Activated CD4-positive, alpha-beta memory T cell treated with anti-CD3 and anti-CD28 coated beads for 36 hours (primary cell): ENCODE data around the gene DRGX. TPM values are rescaled to one million over a fixed set of nuclear protein-coding genes. Genes with fewer than 3 reads are reported as not detected.

ENCODE experiments used
- CTCF ChIA-PET: fragments of 350-600 bp; sonication (Branson Sonifier 250); formaldehyde crosslinking; loops from one replicate; lab custom pipeline; 2021; ENCODE audit warnings: antibody characterized with exemption, inconsistent platforms; lab: Charles Lee
- POLR2A ChIA-PET: fragments of 350-600 bp; sonication (Branson Sonifier 250); formaldehyde crosslinking; loops from one replicate; lab custom pipeline; 2021; ENCODE audit warnings: antibody characterized with exemption; lab: Charles Lee
- DNase-seq: peaks from one replicate; pipeline ENCODE4 v3.0.0-alpha.2; 2020
- H3K27ac Mint-ChIP-seq: one replicate; pipeline ENCODE4 v1.8.0; 2021; ENCODE audit warnings: mixed read lengths
- H3K27me3 Mint-ChIP-seq: one replicate; pipeline ENCODE4 v1.8.0; 2021; ENCODE audit warnings: mixed read lengths
- H3K36me3 Mint-ChIP-seq: one replicate; pipeline ENCODE4 v1.8.0; 2021; ENCODE audit warnings: mixed read lengths
- H3K4me1 Mint-ChIP-seq: one replicate; pipeline ENCODE4 v1.8.0; 2021; ENCODE audit warnings: low read depth, mixed read lengths
- H3K4me3 Mint-ChIP-seq: one replicate; pipeline ENCODE4 v1.8.0; 2021; ENCODE audit warnings: mild to moderate bottlenecking, mixed read lengths
- H3K9me3 Mint-ChIP-seq: one replicate; pipeline ENCODE4 v1.8.0; 2021; ENCODE audit warnings: mixed read lengths
- intact Hi-C: fragments of 100-400 bp; cut with micrococcal nuclease; formaldehyde crosslinking; loops from one replicate; pipeline ENCODE4 v1.15.1; 2023
- total RNA-seq, 2 experiments: library from RNA; stranded (reverse); gene quantifications; one replicate each; pipeline ENCODE4 v1.2.3, GENCODE V29; 2021

DRGX gene
- total RNA-seq, 2 experiments from 2014 or later: not detected

DNA sequence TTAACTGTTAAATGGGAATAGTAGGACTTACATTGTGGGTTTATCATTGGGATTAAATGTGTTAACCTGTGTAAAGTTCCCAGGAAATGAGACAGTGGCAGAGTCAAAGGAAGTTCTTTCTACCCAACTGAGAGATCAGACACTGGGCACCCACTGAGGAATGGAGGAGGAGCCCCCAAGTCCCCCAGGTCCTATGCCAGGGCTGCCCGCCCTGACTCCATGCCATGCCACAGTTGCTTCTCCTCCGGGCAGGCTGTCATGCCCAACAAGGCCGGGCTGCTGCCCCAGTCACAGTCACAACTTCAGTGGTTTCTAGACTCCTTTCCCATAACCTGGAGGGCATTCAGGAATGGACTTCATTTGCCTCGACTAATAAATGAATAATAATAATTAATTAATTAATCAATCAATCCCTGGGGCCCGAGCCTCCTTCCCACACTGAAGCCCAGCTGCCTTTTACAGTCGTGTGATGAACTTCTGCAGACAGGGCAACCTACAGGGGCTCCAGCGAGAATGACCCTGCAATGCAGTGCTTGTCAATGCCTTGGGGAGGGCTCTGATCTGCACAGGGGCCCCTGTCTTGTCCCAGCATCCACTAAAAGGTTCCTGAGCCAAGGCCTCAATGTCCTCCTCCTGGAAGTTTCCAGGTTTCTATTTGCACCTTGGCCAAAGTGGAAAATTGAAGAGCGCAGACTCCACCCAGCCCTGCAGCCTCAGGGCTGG lies 32.4 kb downstream of the DRGX start:
- POLR2A ChIA-PET: no interaction called here
- DNase-seq: no peak
- H3K9me3 Mint-ChIP-seq: no peaks in the 10 kb centered on the region
- H3K27ac Mint-ChIP-seq: no peak overlapping the region
- intact Hi-C loops: no loop called here
- CTCF ChIA-PET: no interaction called here
- peaks cover 4% of the 10 kb centered on the region for H3K27me3 Mint-ChIP-seq
- H3K36me3 Mint-ChIP-seq: no peaks in the 10 kb centered on the region
- H3K4me1 Mint-ChIP-seq: no peaks in the 10 kb centered on the region
- H3K4me3 Mint-ChIP-seq: no peak overlapping the region

DNA sequence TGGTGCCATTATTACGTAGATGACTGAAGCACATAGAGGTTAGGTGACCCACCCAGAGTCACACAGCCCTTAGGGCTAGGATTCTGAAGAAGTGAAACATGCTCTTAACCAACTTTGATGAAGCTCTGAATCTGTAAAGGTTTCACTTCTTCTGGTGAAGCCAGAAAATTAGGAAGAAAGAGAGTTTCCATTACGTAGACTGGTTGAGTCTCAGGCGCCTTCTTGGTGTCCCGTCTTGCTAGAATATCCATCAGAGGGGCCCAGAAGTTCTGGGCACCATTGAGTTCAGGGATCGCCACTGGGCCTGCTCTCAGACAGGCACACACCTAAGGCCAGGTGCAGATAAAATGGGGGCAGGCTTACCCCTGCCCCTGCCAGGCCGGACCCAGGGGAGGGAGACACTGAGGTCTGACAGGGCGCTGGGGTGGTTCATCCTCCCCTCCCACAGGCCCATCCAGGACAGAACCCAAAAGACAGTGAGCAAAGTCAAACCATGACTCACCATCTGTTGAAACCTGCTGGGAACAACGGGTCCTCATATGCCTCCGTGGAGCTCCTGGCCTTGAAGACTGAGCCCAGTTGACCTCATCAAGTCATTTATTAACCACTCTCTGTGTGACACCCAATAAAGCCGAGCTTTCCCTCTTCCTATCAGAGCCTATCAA lies 33.2 kb downstream of the DRGX start:
- Mint-ChIP-seq H3K4me3 (no peak overlapping the region), H3K27ac (no peak overlapping the region), H3K4me1 (no peaks in the 10 kb centered on the region), H3K36me3 (no peaks in the 10 kb centered on the region), H3K9me3 (no peaks in the 10 kb centered on the region), H3K27me3 (peaks cover 5% of the 10 kb centered on the region)
- intact Hi-C loops: no loop called here
- ChIA-PET POLR2A (no interaction called here), CTCF (interaction anchor here (1.4 kb wide), 1 partner anchor 45 kb away, joined by 4 read pairs; no protein-coding TSS in a partner anchor)
- DNase-seq: no peak

DNA sequence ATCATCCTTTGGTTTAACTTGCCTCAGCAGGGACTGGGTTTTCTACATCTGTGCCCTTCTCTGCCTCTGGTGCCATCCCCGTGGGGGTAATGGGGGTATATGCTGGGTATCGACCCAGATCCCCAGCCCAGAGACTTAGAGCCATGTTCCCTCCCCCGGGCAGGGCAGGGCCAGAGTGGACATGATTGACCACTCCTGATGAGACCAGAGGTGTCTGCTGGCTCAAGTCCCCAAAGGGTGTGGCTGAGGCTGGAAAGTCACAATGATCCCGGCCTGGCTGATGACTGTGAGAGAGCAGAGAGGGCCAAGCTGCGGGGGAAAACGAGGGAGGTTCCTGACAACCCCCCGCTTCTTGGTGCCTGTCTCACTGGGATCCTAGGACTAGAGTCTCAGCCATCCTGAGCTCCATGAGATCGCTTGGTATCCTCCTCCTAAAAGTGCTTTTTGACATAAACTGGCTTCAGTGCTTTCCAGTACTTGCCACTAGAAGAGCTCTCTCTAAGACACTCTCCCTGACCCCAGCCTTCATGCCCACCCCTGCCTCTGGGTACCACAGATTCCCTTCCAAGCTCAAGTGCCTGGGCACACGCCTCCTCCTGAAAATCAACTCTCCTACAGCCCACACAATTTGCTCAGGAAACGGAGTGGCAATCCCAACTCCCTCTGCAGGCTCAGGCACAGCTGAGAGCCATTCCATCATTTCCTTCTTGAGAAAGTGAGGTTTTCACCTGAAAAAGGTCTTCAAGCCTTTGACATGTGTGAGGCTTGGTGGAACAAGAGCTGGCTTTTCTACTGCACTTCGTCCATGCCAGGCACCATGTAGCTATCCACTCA lies 33.9 kb downstream of the DRGX start:
- no peak overlapping the region for H3K27ac Mint-ChIP-seq
- H3K4me1 Mint-ChIP-seq: peaks cover 1% of the 10 kb centered on the region
- H3K4me3 Mint-ChIP-seq: no peak overlapping the region
- DNase-seq: no peak
- H3K27me3 Mint-ChIP-seq: peaks cover 5% of the 10 kb centered on the region
- intact Hi-C loops: no loop called here
- POLR2A ChIA-PET: no interaction called here
- no peaks in the 10 kb centered on the region for H3K9me3 Mint-ChIP-seq
- CTCF ChIA-PET: interaction anchor here (1.4 kb wide), 1 partner anchor 46 kb away, joined by 4 read pairs; no protein-coding TSS in a partner anchor
- H3K36me3 Mint-ChIP-seq: no peaks in the 10 kb centered on the region

- intact Hi-C loops: no loop called here
- Mint-ChIP-seq H3K27ac (no peak overlapping the region), H3K27me3 (peaks cover 5% of the 10 kb centered on the region), H3K4me1 (peaks cover 5% of the 10 kb centered on the region), H3K4me3 (no peak overlapping the region), H3K36me3 (no peaks in the 10 kb centered on the region), H3K9me3 (no peaks in the 10 kb centered on the region)
- POLR2A ChIA-PET: no interaction called here
- no peak for DNase-seq
- CTCF ChIA-PET: no interaction called here
These were observed 34.7 kb downstream of the DRGX start for GRCh38 chr10:49361178-49361554.

DNA sequence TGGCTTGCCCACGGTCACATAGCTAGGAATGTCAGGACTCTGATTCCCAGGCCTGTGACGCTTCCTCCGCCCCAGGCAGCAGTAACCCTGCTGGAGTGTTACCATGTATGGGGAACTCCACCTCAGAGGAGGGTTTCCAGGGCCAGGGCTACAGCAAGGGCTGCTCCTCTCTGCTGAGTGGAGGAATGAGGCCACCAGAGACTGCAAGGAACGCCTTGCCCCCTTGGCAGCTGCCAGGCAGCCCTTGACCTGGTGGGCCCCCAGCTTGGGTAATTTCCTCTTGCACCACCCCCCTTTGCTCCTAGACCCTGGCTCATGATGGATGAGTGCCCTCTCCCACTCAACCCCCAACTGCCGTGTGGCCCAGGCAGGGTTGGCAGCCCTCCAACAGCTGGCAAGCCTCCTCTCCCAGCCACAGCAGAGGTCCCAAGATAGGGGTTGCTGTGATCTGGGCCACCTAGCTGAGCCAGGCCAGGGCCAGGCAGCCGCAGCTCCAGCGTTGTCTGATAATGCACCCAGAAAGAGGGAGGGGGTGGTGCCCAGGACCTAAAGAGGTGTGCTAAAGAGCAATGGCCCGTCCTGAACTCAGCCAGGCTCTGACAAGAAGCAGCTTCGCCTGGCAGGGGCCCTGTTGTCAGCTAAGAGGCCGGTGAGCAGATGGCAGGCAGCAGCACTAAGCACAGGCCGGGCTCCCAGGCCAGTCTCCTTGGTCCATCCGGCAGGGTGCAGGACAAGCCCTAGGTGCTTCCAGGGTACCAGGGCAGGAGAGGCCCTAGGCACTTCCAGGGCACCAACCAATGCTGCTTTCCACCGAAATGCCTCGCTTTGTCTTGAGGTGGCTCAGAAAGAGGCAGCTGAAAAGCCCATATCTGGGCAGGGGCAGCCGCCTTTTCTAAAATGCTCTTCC lies 35.4 kb downstream of the DRGX start:
- CTCF ChIA-PET: no interaction called here

DNA sequence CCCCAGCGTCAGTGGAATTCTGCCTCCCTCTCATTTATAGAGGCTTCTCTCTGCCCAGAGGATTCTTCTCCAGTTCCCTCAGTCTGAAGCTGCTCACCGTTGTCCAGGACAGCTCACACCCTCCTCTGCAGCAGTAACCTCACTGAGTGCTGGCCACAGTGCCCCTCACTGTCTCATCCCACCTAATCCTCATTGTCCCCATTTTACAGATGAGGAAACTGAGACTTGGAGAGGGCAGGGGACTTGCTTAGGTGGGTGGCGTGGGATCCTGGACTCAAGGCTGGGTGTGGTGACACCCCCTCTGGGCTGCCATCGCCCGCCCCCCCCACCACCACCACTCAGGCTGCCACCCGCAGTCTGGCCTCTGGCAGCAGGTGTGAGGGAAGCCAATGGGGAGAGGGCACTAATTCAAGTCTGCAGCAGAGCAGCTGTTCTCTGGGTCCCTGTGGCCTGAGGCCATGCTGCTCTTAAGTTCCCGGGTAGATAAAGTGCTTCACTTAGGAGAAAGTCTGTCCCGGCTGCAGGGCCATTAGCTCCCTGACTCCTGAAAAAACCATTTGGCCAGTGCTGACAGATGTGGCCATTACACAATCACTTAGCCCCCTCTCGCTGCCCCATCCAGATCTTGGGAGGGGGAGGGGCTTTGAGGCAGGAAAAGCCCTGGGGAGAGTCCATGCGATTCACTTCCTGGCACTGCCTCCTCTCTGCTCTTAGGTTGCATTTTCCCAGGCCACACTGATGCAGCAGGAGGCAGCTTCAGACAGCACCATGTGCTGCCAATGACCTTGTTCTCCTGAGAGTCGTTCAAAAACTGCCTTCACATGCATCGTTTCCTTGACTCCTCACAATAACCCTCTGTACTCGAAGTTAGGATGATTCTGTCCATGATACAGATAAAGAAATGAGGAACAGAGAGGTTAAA lies 36.3 kb downstream of the DRGX start:
- ChIA-PET POLR2A (no interaction called here), CTCF (no interaction called here)
- Mint-ChIP-seq H3K4me1 (peaks cover 5% of the 10 kb centered on the region), H3K27ac (no peak overlapping the region), H3K9me3 (no peaks in the 10 kb centered on the region), H3K4me3 (no peak overlapping the region), H3K27me3 (peaks cover 4% of the 10 kb centered on the region), H3K36me3 (no peaks in the 10 kb centered on the region)
- intact Hi-C loops: no loop called here
- DNase-seq: no peak

More for the DNA sequence above, 35.4 kb downstream of the DRGX start:
- H3K4me1 Mint-ChIP-seq: peaks cover 5% of the 10 kb centered on the region
- no peak overlapping the region for H3K4me3 Mint-ChIP-seq
- H3K27me3 Mint-ChIP-seq: peaks cover 5% of the 10 kb centered on the region
- no peak for DNase-seq
- POLR2A ChIA-PET: no interaction called here
- H3K27ac Mint-ChIP-seq: no peak overlapping the region
- H3K36me3 Mint-ChIP-seq: no peaks in the 10 kb centered on the region
- intact Hi-C loops: no loop called here
- no peaks in the 10 kb centered on the region for H3K9me3 Mint-ChIP-seq

GRCh38 chr10:49357910-49358309 lies 38.0 kb downstream of the DRGX start:
- Mint-ChIP-seq H3K4me3 (no peak overlapping the region), H3K36me3 (no peaks in the 10 kb centered on the region), H3K9me3 (no peaks in the 10 kb centered on the region), H3K4me1 (peaks cover 5% of the 10 kb centered on the region), H3K27me3 (peaks cover 4% of the 10 kb centered on the region), H3K27ac (no peak overlapping the region)
- no peak for DNase-seq
- POLR2A ChIA-PET: no interaction called here
- CTCF ChIA-PET: interaction anchor here (1.4 kb wide), 1 partner anchor 50 kb away, joined by 4 read pairs; no protein-coding TSS in a partner anchor
- intact Hi-C loops: no loop called here

DNA sequence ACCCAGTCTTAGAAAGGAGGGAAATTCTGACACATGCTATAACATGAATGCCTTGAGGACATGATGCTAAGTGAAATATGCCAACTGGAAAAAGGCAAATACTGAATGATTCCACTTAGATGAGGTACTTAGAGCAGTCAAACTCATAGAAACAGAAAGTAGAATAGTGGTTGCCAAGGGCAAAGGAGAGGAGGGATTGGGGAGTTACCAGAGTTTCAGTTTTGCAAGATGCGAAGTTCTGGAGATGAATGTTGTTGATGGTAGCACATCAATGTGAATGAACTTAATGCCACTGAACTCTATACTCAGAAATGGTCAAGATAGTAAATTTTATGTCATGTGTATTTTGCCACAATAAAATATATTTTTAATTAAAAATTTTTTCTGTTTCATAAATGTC lies 38.9 kb downstream of the DRGX start:
- H3K4me1 Mint-ChIP-seq: peaks cover 5% of the 10 kb centered on the region
- no peaks in the 10 kb centered on the region for H3K9me3 Mint-ChIP-seq
- intact Hi-C loops: no loop called here
- no peak for DNase-seq
- peaks cover 4% of the 10 kb centered on the region for H3K27me3 Mint-ChIP-seq
- ChIA-PET POLR2A (no interaction called here), CTCF (no interaction called here)
- H3K36me3 Mint-ChIP-seq: no peaks in the 10 kb centered on the region
- no peak overlapping the region for H3K4me3 Mint-ChIP-seq
- H3K27ac Mint-ChIP-seq: no peak overlapping the region

GRCh38 chr10:49356181-49356580 lies 39.7 kb downstream of the DRGX start:
- H3K27ac Mint-ChIP-seq: no peak overlapping the region
- DNase-seq: no peak
- CTCF ChIA-PET: no interaction called here
- POLR2A ChIA-PET: no interaction called here
- H3K36me3 Mint-ChIP-seq: no peaks in the 10 kb centered on the region
- H3K4me3 Mint-ChIP-seq: no peak overlapping the region
- H3K27me3 Mint-ChIP-seq: peaks cover 4% of the 10 kb centered on the region
- intact Hi-C loops: no loop called here
- no peaks in the 10 kb centered on the region for H3K9me3 Mint-ChIP-seq
- H3K4me1 Mint-ChIP-seq: peaks cover 5% of the 10 kb centered on the region

DNA sequence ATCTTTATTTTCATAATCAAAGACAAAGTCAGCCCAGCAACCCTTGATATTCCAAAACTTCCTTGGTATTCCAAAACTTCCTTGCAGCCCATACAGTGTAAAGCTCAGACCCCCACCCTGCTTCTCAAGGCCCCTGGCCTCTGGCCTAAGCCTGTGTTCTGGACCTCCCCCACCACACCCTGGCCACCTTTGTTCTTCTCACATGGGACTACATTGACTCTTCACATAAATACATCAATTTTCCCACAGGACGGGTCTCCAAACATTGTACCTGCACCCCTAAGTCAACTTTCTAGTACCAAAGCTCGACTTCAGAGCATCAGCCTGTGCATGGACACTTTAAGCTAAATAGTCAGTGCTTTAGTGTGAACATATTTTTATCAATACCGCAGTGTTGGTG lies 40.7 kb downstream of the DRGX start:
- POLR2A ChIA-PET: no interaction called here
- Mint-ChIP-seq H3K27ac (no peak overlapping the region), H3K27me3 (peaks cover 4% of the 10 kb centered on the region), H3K4me3 (no peak overlapping the region), H3K9me3 (peaks cover 4% of the 10 kb centered on the region), H3K4me1 (peaks cover 5% of the 10 kb centered on the region), H3K36me3 (peaks cover 2% of the 10 kb centered on the region)
- intact Hi-C loops: no loop called here
- CTCF ChIA-PET: no interaction called here
- no peak for DNase-seq

- H3K4me3 Mint-ChIP-seq: no peak overlapping the region
- POLR2A ChIA-PET: no interaction called here
- DNase-seq: no peak
- CTCF ChIA-PET: no interaction called here
- H3K4me1 Mint-ChIP-seq: peaks cover 5% of the 10 kb centered on the region
- H3K9me3 Mint-ChIP-seq: peaks cover 10% of the 10 kb centered on the region
- peaks cover 4% of the 10 kb centered on the region for H3K27me3 Mint-ChIP-seq
- no peak overlapping the region for H3K27ac Mint-ChIP-seq
- H3K36me3 Mint-ChIP-seq: peaks cover 4% of the 10 kb centered on the region
- intact Hi-C loops: no loop called here
These were observed 41.3 kb downstream of the DRGX start for GRCh38 chr10:49354593-49354992.
